ENCODE measurements around the gene HMCN1.

- TF ChIP-seq POLR2A (IDR thresholded peaks at IDR 0.05) (no peak), EP300 (IDR thresholded peaks at IDR 0.05) (no peak), CTCF (IDR thresholded peaks at IDR 0.05) (no peak)
These were observed 137.5 kb downstream of the HMCN1 start for GRCh38 chr1:185871627-185872150.
